GM18873 (cell line): Measurements from ENCODE around the gene FOXJ1.
"Not testable (repeated sequence)": the region's sequence is repeated elsewhere in the genome, so short reads cannot be mapped to it uniquely, and the experiment has no call there.

Experiments used
- ATAC-seq: cut with Tn5 transposase; IDR thresholded peaks from one replicate; pipeline ENCODE4 v1.9.1; 2021; ENCODE audit warnings: mild to moderate bottlenecking, moderate library complexity, moderate number of reproducible peaks; ENCODE audit not compliant: unreplicated experiment, low FRiP score

The FOXJ1 gene

GRCh38 chr17:76141212-76142038, at the start of gene FOXJ1:
TSS of gene FOXJ1 (minus strand) at chr17:76141245. CDS start at chr17:76140395, 850 bp downstream.
- no peak for ATAC-seq

GRCh38 chr17:76189741-76190140, 48.7 kb upstream of the FOXJ1 start:
- no peak for ATAC-seq

GRCh38 chr17:76189247-76189646, 48.2 kb upstream of the FOXJ1 start:
- ATAC-seq: no peak

GRCh38 chr17:76188213-76189016, 47.4 kb upstream of the FOXJ1 start:
- no peak for ATAC-seq

GRCh38 chr17:76186774-76187173, 45.7 kb upstream of the FOXJ1 start:
- ATAC-seq: not testable (repeated sequence)

GRCh38 chr17:76184290-76184689, 43.2 kb upstream of the FOXJ1 start:
- no peak for ATAC-seq

- ATAC-seq: no peak
Measured at GRCh38 chr17:76182016-76182764, 41.1 kb upstream of the FOXJ1 start.

GRCh38 chr17:76179496-76180467, 38.7 kb upstream of the FOXJ1 start:
- no peak for ATAC-seq

GRCh38 chr17:76178124-76178523, 37.1 kb upstream of the FOXJ1 start:
- ATAC-seq: no peak

GRCh38 chr17:76176701-76177574, 35.9 kb upstream of the FOXJ1 start:
- no peak for ATAC-seq

- ATAC-seq: no peak
Measured at GRCh38 chr17:76174037-76174436, 33.0 kb upstream of the FOXJ1 start.

- no peak for ATAC-seq
Measured at GRCh38 chr17:76173474-76173873, 32.4 kb upstream of the FOXJ1 start.

GRCh38 chr17:76171706-76172105, 30.7 kb upstream of the FOXJ1 start:
- no peak for ATAC-seq

- no peak for ATAC-seq
Measured at GRCh38 chr17:76170114-76170513, 29.1 kb upstream of the FOXJ1 start.

GRCh38 chr17:76166906-76167305, 25.9 kb upstream of the FOXJ1 start:
- ATAC-seq: no peak

GRCh38 chr17:76166168-76166567, 25.1 kb upstream of the FOXJ1 start:
- no peak for ATAC-seq

GRCh38 chr17:76164331-76164730, 23.3 kb upstream of the FOXJ1 start:
- ATAC-seq: no peak

GRCh38 chr17:76163919-76164318, 22.9 kb upstream of the FOXJ1 start:
- no peak for ATAC-seq
